HepG2 (cell line): ENCODE results near the gene TP53BP2. TPM values are rescaled to one million over a fixed set of nuclear protein-coding genes. Genes with fewer than 3 reads are reported as not detected.

Experiments used
- ATAC-seq: fragments of 200-7000 bp; cut with Tn5 transposase; 3 replicates; pipeline ENCODE4 v1.9.1; 2020; ENCODE audit warnings: mild to moderate bottlenecking, moderate library complexity
- BruUV-seq: library from RNA; stranded (reverse); fragments of 400-500 nt; replicated peaks from 2 replicates; lab custom pipeline; 2021; lab: Mats Ljungman, UMichigan
- CTCF ChIA-PET: fragments of 300-600 bp; formaldehyde crosslinking; extraction: SDS; loops from one replicate; lab custom pipeline; 2021; ENCODE audit warnings: low total read pairs, inconsistent platforms, low intra/inter-chr PET ratio; lab: Yijun Ruan, JAX
- POLR2A ChIA-PET: fragments of 350-600 bp; sonication (Branson Sonifier 250); formaldehyde crosslinking; loops from one replicate; lab custom pipeline; 2020; ENCODE audit warnings: antibody characterized with exemption, inconsistent platforms; lab: Yijun Ruan, JAX
- DNase-seq: peaks from one replicate; pipeline ENCODE4 v3.0.0-alpha.2; 2015; ENCODE audit warnings: low spot score
- FAIRE-seq: peaks from 3 replicates; lab custom pipeline; 2011; peaks lifted over from hg19 to GRCh38; lab: Jason Lieb, UNC
- H2AFZ ChIP-seq: one replicate; pipeline ENCODE4 v1.6.1; 2011; ENCODE audit warnings: low read length, inconsistent platforms
- H3K27ac ChIP-seq: fragments of 300-600 bp; 3 replicates; pipeline ENCODE4 v1.8.0; 2011; ENCODE audit warnings: mixed run types, mild to moderate bottlenecking, mixed read lengths, low read length, inconsistent platforms; ENCODE audit not compliant: insufficient read depth; ENCODE audit errors: extremely low read length
- H3K27me3 ChIP-seq, 2 experiments: fragments of 200-600 bp in 1 of 2; 2 replicates in 1 of 2; 3 replicates in 1 of 2; pipeline versions ENCODE4 v1.6.0 to v1.8.0; 2011; ENCODE audit warnings: low read length in 2 of 2, mild to moderate bottlenecking in 2 of 2, moderate library complexity in 2 of 2, inconsistent platforms in 1 of 2; ENCODE audit not compliant: insufficient read depth in 2 of 2, control insufficient read depth in 1 of 2
- H3K36me3 ChIP-seq, 2 experiments: fragments of 200-600 bp in 1 of 2; replicated peaks in 1 of 2; 2 replicates in 1 of 2; 3 replicates in 1 of 2; pipeline versions ENCODE4 v1.5.1 to v1.8.0; 2011; ENCODE audit warnings: low read length in 2 of 2, inconsistent platforms in 1 of 2; ENCODE audit not compliant: insufficient read depth in 2 of 2, control insufficient read depth in 1 of 2
- H3K4me1 ChIP-seq: 2 replicates; pipeline ENCODE4 v1.5.1; 2012; ENCODE audit warnings: low read length, inconsistent platforms; ENCODE audit not compliant: insufficient read depth
- H3K4me2 ChIP-seq: 2 replicates; pipeline ENCODE4 v1.6.0; 2011; ENCODE audit warnings: low read depth, low read length, inconsistent platforms
- H3K4me3 ChIP-seq, 3 experiments: fragments of 200-600 bp in 1 of 3; sonication (generic), shearing (Covaris generic) in 1 of 3; replicated peaks in 1 of 3; 2 replicates each; pipeline ENCODE4 v1.5.1; 2011 to 2016; ENCODE audit warnings: low read length in 3 of 3, inconsistent platforms in 2 of 3, low read depth in 2 of 3, mild to moderate bottlenecking in 2 of 3, control low read depth in 1 of 3, mixed read lengths in 1 of 3; ENCODE audit not compliant: insufficient read depth in 1 of 3
- H3K79me2 ChIP-seq: one replicate; pipeline ENCODE4 v1.6.1; 2011; ENCODE audit warnings: low read length, inconsistent platforms; ENCODE audit not compliant: insufficient read depth
- H3K9ac ChIP-seq: 2 replicates; pipeline ENCODE4 v1.6.0; 2011; ENCODE audit warnings: mild to moderate bottlenecking, low read depth, low read length, inconsistent platforms; ENCODE audit not compliant: insufficient read depth
- H3K9me3 ChIP-seq: 2 replicates; pipeline ENCODE4 v1.5.1; 2012; ENCODE audit warnings: mild to moderate bottlenecking, low read length
- H4K20me1 ChIP-seq: 2 replicates; pipeline ENCODE4 v1.6.0; 2011; ENCODE audit warnings: inconsistent platforms, mild to moderate bottlenecking, low read length, moderate library complexity; ENCODE audit not compliant: insufficient read depth
- EZH2 ChIP-seq: conservative IDR thresholded peaks from 2 replicates; pipeline ENCODE4 v1.6.1; 2012; ENCODE audit warnings: mild to moderate bottlenecking, low read depth, low read length, moderate library complexity
- KAT8 ChIP-seq: IDR thresholded peaks from 2 replicates; pipeline ENCODE4 v1.6.1; 2016; ENCODE audit warnings: missing genetic modification reagents, missing compliant biosample characterization
- MEIS2 ChIP-seq: sonication (generic); formaldehyde crosslinking; IDR thresholded peaks from 2 replicates; pipeline ENCODE4 v1.9.0; 2021; ENCODE audit warnings: mild to moderate bottlenecking, missing genetic modification reagents
- MTA1 ChIP-seq: sonication (generic); formaldehyde crosslinking; IDR thresholded peaks from 2 replicates; pipeline ENCODE4 v1.4.0; 2020; ENCODE audit warnings: missing genetic modification reagents, mild to moderate bottlenecking, borderline replicate concordance
- NAIF1 ChIP-seq: sonication (generic); formaldehyde crosslinking; IDR thresholded peaks from 2 replicates; pipeline ENCODE4 v1.5.0; 2020; ENCODE audit warnings: mild to moderate bottlenecking, missing genetic modification reagents, borderline replicate concordance
- NKX3-1 ChIP-seq: sonication (generic); formaldehyde crosslinking; IDR thresholded peaks from 2 replicates; pipeline ENCODE4 v1.5.0; 2020; ENCODE audit warnings: missing genetic modification reagents
- NRL ChIP-seq: sonication (generic); formaldehyde crosslinking; IDR thresholded peaks from 2 replicates; pipeline ENCODE4 v1.5.0; 2020; ENCODE audit warnings: missing genetic modification reagents, mild to moderate bottlenecking, moderate library complexity, borderline replicate concordance
- PHF20 ChIP-seq: sonication (generic); formaldehyde crosslinking; IDR thresholded peaks from 2 replicates; pipeline ENCODE4 v1.5.0; 2020; ENCODE audit warnings: mild to moderate bottlenecking, missing genetic modification reagents
- POLR2AphosphoS5 ChIP-seq: IDR thresholded peaks from 2 replicates; pipeline ENCODE4 v1.6.1; 2012; ENCODE audit warnings: low read depth, low read length
- POLR2G ChIP-seq: fragments of 200-400 bp; formaldehyde crosslinking; IDR thresholded peaks from 2 replicates; pipeline ENCODE4 v1.6.1; 2018; ENCODE audit warnings: mild to moderate bottlenecking, low read depth, low read length, moderate library complexity
- REPIN1 ChIP-seq: sonication (generic); formaldehyde crosslinking; IDR thresholded peaks from 2 replicates; pipeline ENCODE4 v1.8.0; 2022; ENCODE audit warnings: missing genetic modification reagents, low read depth, mild to moderate bottlenecking, borderline replicate concordance
- SNAPC2 ChIP-seq: sonication (generic); formaldehyde crosslinking; IDR thresholded peaks from 2 replicates; pipeline ENCODE4 v1.8.1; 2022; ENCODE audit warnings: mild to moderate bottlenecking, missing genetic modification reagents
- ZNF274 ChIP-seq: sonication (generic); formaldehyde crosslinking; IDR thresholded peaks from 2 replicates; pipeline ENCODE4 v1.5.1; 2020; ENCODE audit warnings: mild to moderate bottlenecking, missing genetic modification reagents
- ZNF282 ChIP-seq: fragments of 450-650 bp; IDR thresholded peaks from 2 replicates; pipeline ENCODE4 v1.6.1; 2018; ENCODE audit not compliant: partially characterized antibody
- ZNF660 ChIP-seq: sonication (generic); formaldehyde crosslinking; IDR thresholded peaks from 2 replicates; pipeline ENCODE4 v1.5.1; 2020; ENCODE audit warnings: mild to moderate bottlenecking, low read depth, missing genetic modification reagents, borderline replicate concordance
- ZNF772 ChIP-seq: sonication (generic); formaldehyde crosslinking; IDR thresholded peaks from 2 replicates; pipeline ENCODE4 v1.5.0; 2020; ENCODE audit warnings: mild to moderate bottlenecking, missing genetic modification reagents
- ZNF850 ChIP-seq: sonication (generic); formaldehyde crosslinking; conservative IDR thresholded peaks from 2 replicates; pipeline ENCODE4 v1.9.0; 2021; ENCODE audit warnings: mild to moderate bottlenecking, missing genetic modification reagents
- WGBS: methylation state at CpG from one replicate; pipeline ENCODE4 v1.1.6; 2017; ENCODE audit warnings: low lambda C conversion rate; 5-methylcytosine and 5-hydroxymethylcytosine counted together
- in situ Hi-C: cut with HindIII; loops from 2 replicates; pipeline ENCODE4 v1.10.0; 2017; ENCODE audit warnings: low pct_unique_long_range_greater_than_20kb; ENCODE audit not compliant: extremely low pct_ligation_motif_present
- intact Hi-C: fragments of 100-400 bp; cut with micrococcal nuclease; formaldehyde crosslinking; loops from one replicate; pipeline ENCODE4 v1.10.0; 2022; ENCODE audit not compliant: unreplicated experiment
- polyA plus RNA-seq, 8 experiments: library from polyadenylated mRNA; depleted of rRNA in 3 of 8; stranded (reverse) in 7 of 8; unstranded in 1 of 8; fragments of >200 nt; fragmentation: Illumina TruSeq in 4 of 8; extraction: Trizol in 4 of 8; gene quantifications; 2 replicates each; pipeline versions ENCODE4 v1.2.1 to v1.2.3, GENCODE V29; 2011 to 2016; ENCODE audit warnings: low read depth in 4 of 8, missing spikeins in 1 of 8, mixed read lengths in 1 of 8; ENCODE audit not compliant: insufficient read depth in 1 of 8
- total RNA-seq, 5 experiments: library from RNA; depleted of rRNA; stranded (reverse); fragments of >200 nt; fragmentation: Illumina TruSeq; extraction: Trizol; gene quantifications; 2 replicates each; pipeline ENCODE4 v1.2.3, GENCODE V29; 2016; ENCODE audit warnings: low read depth in 1 of 5
- TF ChIP-seq, protein P1 (sequence below): sonication (generic); formaldehyde crosslinking; IDR thresholded peaks from 2 replicates; pipeline ENCODE4 v1.4.0; 2020; ENCODE audit warnings: missing genetic modification reagents
- TF ChIP-seq, protein P2 (sequence below): sonication (generic); formaldehyde crosslinking; IDR thresholded peaks from 2 replicates; pipeline ENCODE4 v1.5.1; 2020; ENCODE audit warnings: mild to moderate bottlenecking, missing genetic modification reagents, moderate library complexity

The TP53BP2 gene
- total and polyA plus RNA-seq, 2 of the 13 experiments (the other 11 are each of a cell fraction or from before 2014, with no cell fraction given): 10.0 to 14.0 TPM

DNA sequence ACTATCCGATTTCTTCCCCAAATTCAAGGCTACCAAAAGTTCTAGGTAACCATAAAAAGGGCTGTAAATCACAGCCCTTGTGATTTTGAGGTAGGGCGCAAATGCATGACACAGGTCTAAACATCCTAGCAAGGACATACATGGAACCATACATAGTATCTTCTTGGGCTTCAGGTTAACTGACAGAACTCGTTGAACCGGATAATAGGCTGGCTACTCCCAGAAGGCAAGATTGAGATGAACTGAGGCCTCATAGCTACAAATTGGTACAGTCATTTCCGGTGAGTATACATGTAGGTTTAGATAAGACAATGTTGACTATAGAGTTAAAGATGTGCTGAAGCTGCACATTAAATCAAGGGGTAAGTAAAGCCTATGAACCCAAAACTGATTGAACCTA is 27.3 kb upstream of the TP53BP2 start:
- Histone ChIP-seq H3K27ac (no peak overlapping the region), H3K9me3 (no peaks in the 10 kb centered on the region), H3K4me1 (0 out of 2 replicates have a peak, but pooled peaks cover 10% of the 10 kb centered on the region), H3K27me3 (peaks cover 0 to 6% of the 10 kb centered on the region in 2 experiments; a peak in 1 of 5 replicates), H3K4me2 (no peak overlapping the region), H3K79me2 (no peaks in the 10 kb centered on the region), H3K36me3 (no peaks in the 10 kb centered on the region), H3K9ac (no peak overlapping the region), H2AFZ (no peak overlapping the region), H4K20me1 (no peaks in the 10 kb centered on the region), H3K4me3 (no peak overlapping the region)
- TF ChIP-seq NAIF1 (CRISPR knock-in tag) (no peak), ZNF282 (no peak), NRL (CRISPR knock-in tag) (no peak), NKX3-1 (CRISPR knock-in tag) (no peak), KAT8 (no peak), ZNF850 (CRISPR knock-in tag) (no peak), EZH2 (no peak), POLR2G (no peak), MTA1 (no peak), ZNF660 (CRISPR knock-in tag) (no peak), ZNF274 (CRISPR knock-in tag) (no peak), REPIN1 (CRISPR knock-in tag) (no peak), SNAPC2 (no peak), POLR2AphosphoS5 (no peak), ZNF772 (CRISPR knock-in tag) (no peak), MEIS2 (CRISPR knock-in tag) (no peak), PHF20 (no peak)
- TF ChIP-seq, protein P1, sequence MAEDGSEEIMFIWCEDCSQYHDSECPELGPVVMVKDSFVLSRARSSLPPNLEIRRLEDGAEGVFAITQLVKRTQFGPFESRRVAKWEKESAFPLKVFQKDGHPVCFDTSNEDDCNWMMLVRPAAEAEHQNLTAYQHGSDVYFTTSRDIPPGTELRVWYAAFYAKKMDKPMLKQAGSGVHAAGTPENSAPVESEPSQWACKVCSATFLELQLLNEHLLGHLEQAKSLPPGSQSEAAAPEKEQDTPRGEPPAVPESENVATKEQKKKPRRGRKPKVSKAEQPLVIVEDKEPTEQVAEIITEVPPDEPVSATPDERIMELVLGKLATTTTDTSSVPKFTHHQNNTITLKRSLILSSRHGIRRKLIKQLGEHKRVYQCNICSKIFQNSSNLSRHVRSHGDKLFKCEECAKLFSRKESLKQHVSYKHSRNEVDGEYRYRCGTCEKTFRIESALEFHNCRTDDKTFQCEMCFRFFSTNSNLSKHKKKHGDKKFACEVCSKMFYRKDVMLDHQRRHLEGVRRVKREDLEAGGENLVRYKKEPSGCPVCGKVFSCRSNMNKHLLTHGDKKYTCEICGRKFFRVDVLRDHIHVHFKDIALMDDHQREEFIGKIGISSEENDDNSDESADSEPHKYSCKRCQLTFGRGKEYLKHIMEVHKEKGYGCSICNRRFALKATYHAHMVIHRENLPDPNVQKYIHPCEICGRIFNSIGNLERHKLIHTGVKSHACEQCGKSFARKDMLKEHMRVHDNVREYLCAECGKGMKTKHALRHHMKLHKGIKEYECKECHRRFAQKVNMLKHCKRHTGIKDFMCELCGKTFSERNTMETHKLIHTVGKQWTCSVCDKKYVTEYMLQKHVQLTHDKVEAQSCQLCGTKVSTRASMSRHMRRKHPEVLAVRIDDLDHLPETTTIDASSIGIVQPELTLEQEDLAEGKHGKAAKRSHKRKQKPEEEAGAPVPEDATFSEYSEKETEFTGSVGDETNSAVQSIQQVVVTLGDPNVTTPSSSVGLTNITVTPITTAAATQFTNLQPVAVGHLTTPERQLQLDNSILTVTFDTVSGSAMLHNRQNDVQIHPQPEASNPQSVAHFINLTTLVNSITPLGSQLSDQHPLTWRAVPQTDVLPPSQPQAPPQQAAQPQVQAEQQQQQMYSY (CRISPR knock-in tag): no peak
- TF ChIP-seq, protein P2, sequence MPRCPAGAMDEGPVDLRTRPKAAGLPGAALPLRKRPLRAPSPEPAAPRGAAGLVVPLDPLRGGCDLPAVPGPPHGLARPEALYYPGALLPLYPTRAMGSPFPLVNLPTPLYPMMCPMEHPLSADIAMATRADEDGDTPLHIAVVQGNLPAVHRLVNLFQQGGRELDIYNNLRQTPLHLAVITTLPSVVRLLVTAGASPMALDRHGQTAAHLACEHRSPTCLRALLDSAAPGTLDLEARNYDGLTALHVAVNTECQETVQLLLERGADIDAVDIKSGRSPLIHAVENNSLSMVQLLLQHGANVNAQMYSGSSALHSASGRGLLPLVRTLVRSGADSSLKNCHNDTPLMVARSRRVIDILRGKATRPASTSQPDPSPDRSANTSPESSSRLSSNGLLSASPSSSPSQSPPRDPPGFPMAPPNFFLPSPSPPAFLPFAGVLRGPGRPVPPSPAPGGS: no peak
- no TSS peak for BruUV-seq
- CTCF ChIA-PET: no interaction called here
- WGBS: 54% methylated on average over 5 of the region's 5 CpGs
- in situ Hi-C loops: no loop called here
- POLR2A ChIA-PET: no interaction called here
- intact Hi-C loops: no loop called here
- no peak for ATAC-seq
- FAIRE-seq: no peak
- DNase-seq: no peak
